ENCODE data around the gene SHISAL2A.

The SHISAL2A gene

DNA sequence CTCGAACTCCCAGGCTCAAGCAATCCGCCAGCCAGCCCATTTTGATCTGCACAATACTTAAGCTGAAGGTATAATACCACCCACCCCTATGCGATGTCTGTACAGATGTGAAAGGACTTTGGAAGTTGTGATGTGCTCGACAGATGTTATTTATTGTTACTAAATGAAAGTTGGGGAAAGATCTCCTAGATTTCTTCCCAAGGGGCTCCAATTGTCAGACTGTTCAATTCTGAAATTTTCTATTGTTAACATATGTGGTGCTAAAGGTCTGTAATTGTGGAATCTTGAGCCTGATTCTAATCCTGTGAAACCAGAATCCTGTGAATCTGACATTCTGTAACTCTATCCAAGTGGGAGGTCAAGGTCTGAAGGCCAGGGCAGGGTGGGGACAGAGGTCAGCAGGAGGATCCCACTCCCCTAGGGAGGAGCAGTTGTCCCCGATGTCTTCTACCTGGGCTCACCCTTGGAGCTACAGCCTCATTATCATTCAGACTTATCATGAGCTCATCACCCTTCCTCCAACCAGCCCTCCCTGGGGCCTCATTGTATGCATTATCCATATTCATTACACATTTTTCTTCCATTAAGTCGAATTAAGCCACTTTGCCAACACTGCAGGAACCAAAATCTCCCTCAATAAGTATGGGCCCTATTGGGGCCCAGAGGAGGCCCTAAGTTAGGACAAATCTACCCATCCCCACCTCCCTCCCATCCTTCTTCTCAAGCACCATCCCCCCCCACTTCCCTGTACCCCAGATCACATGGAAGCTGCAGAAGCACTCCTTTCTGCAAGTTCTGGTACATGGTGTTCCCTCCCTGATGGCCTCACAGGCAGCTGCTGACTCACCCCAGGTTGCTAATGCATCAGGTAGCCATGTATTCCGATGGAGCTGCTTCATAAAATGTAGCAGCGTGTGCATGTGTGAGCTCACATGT is 32.3 kb downstream of the SHISAL2A start:
- H3K4me3 ChIP-seq (ENCODE audit: low read length) = no peak overlapping the region
- peak; percentile 95 for DNase-seq (ENCODE audit: low read depth)
- TF ChIP-seq, protein P1, sequence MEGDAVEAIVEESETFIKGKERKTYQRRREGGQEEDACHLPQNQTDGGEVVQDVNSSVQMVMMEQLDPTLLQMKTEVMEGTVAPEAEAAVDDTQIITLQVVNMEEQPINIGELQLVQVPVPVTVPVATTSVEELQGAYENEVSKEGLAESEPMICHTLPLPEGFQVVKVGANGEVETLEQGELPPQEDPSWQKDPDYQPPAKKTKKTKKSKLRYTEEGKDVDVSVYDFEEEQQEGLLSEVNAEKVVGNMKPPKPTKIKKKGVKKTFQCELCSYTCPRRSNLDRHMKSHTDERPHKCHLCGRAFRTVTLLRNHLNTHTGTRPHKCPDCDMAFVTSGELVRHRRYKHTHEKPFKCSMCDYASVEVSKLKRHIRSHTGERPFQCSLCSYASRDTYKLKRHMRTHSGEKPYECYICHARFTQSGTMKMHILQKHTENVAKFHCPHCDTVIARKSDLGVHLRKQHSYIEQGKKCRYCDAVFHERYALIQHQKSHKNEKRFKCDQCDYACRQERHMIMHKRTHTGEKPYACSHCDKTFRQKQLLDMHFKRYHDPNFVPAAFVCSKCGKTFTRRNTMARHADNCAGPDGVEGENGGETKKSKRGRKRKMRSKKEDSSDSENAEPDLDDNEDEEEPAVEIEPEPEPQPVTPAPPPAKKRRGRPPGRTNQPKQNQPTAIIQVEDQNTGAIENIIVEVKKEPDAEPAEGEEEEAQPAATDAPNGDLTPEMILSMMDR (IDR thresholded peaks at IDR 0.05; ENCODE audit: insufficient read depth, low read depth, low read length, missing control alignments) = no peak

DNA sequence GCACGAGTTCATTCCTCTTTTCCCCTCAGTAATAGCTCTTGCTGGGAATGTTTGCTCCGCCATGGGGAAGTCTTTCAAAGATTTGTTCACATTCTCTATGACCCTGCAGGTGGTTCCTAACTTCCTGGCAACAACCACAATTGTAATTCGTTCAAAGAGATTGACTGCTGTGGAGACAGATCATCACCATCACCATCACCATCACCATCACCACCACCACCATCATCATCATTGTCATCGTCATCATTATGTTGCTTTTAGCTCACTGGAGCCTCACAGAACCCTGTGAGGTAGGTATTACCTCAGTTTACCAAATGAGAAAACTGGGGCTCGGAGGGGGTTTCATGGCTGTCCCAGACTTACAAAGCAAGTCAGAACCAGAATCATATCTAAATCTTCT is 34.3 kb downstream of the SHISAL2A start:
- TF ChIP-seq, protein P1 (IDR thresholded peaks at IDR 0.05; ENCODE audit: insufficient read depth, low read depth, low read length, missing control alignments) = no peak
- H3K4me3 ChIP-seq (ENCODE audit: low read length) = no peak overlapping the region
- no peak for DNase-seq (ENCODE audit: low read depth)

DNA sequence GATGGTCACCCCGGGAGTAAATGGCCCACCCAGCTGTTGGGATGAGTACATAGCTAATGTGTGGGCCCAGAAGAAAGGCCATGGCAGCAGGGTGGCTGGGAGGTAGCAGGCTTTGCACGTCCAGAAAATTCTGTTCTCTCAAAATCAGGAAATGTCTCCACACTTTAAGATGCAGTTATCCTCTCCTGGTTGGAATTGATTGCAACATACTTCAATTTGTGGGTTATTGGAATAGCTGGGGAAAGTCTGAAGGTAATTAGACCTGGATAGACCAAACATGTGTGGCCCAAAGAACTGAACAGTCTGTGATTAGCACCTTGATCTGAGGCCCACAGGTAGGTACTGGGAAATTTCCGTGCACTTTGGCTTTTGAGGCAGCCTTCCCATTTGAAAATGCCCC is 35.0 kb downstream of the SHISAL2A start:
- TF ChIP-seq, protein P1 (IDR thresholded peaks at IDR 0.05; ENCODE audit: insufficient read depth, low read depth, low read length, missing control alignments) = no peak
- DNase-seq (ENCODE audit: low read depth) = no peak
- H3K4me3 ChIP-seq (ENCODE audit: low read length) = no peak overlapping the region

DNA sequence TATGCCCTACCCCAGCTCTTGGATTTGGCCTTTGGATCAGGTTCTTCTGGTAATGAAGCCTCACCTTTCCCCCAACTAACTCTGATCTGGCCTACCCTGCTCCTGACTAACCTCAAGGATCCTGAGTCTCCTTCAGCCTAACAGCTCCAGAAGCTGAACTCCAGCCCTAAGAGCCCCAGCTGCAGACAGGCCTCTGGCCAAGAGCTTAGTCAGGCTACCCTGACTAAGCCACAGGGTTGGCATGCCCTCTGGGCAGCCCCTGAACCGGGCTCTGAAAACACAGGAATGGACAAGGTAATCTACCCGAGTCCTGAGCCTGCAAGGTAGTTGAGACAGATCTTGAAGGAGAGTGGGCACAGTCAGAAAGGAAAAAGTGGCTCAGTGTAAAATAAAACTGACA is 35.7 kb downstream of the SHISAL2A start:
- TF ChIP-seq, protein P1 (IDR thresholded peaks at IDR 0.05; ENCODE audit: insufficient read depth, low read depth, low read length, missing control alignments) = no peak
- peak; percentile 76 for DNase-seq (ENCODE audit: low read depth)
- H3K4me3 ChIP-seq (ENCODE audit: low read length) = no peak overlapping the region

DNA sequence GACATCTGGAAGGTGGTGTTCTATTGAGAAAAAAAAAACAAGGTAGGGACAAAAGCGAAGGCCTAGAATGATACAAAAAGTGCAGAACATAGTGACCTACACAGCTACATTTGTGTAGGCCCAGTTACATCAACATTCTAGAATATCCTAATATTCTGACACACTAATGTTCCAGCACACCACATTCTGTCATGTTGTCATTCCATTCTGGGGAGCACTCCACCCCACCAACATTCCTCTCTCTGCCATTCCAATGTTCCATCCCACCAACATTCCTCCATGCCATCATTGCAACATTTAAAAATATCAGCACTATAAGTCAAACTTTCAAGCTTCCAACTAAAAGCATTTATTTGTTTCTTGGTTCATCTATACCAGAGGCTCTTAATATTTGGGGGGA is 36.7 kb downstream of the SHISAL2A start:
- H3K4me3 ChIP-seq (ENCODE audit: low read length) = no peak overlapping the region
- TF ChIP-seq, protein P1 (IDR thresholded peaks at IDR 0.05; ENCODE audit: insufficient read depth, low read depth, low read length, missing control alignments) = no peak
- DNase-seq (ENCODE audit: low read depth) = peak; percentile 29

DNA sequence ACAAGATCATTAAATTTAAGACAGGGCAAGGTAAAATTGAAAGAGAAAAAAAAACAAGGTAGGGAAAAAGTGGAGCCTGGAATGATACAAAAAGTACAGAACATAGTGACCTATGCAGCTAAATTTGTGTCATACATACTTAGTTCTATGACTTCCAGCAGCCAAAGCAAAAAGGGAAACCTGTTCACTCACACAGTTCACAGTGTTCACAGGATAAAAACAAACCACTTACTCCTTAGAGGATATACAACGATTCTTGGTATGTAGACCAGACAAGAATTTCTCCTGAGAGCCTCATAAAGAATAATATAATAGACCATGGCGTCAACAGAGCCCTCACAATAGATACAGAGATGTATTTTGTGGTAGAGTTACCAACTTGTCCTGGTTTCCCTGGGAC is 37.6 kb downstream of the SHISAL2A start:
- no peak for DNase-seq (ENCODE audit: low read depth)
- no peak overlapping the region for H3K4me3 ChIP-seq (ENCODE audit: low read length)
- TF ChIP-seq, protein P1 (IDR thresholded peaks at IDR 0.05; ENCODE audit: insufficient read depth, low read depth, low read length, missing control alignments) = no peak

DNA sequence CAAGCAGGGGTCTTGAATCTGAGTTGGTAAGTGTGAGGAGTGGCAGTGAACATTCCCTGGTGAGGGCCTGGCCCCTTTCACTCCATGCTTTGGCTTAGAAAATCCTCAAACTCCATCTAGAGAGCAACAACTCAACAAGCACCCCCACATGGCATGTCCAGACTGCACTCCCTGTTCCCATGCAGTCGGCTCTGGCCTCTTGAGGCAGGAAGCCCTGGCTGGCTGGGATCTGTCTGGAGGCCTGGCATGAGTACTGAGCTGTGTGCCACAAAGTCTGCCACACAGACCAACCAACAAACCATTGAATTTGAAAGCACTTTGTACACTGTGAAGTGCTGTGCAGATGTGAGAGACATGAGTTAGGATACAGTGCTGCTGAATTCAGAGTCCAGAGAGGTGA is 40.0 kb downstream of the SHISAL2A start:
- DNase-seq (ENCODE audit: low read depth) = peak; percentile 59
- H3K4me3 ChIP-seq (ENCODE audit: low read length) = no peak overlapping the region
- TF ChIP-seq, protein P1 (IDR thresholded peaks at IDR 0.05; ENCODE audit: insufficient read depth, low read depth, low read length, missing control alignments) = no peak
